Measurements from ENCODE around the gene BORCS5.
"Not testable (repeated sequence)": the region's sequence is repeated elsewhere in the genome, so short reads cannot be mapped to it uniquely, and the experiment has no call there.

Gene BORCS5

GRCh38 chr12:12460935-12461922 is 104.4 kb downstream of the BORCS5 start:
- DNase-seq (ENCODE audit: low read depth, low spot score): no peak

- DNase-seq (ENCODE audit: low read depth, low spot score): no peak
These were observed 105.0 kb downstream of the BORCS5 start for GRCh38 chr12:12461923-12462315.

- DNase-seq (ENCODE audit: low read depth, low spot score): peak; percentile 34
These were observed 108.6 kb downstream of the BORCS5 start for GRCh38 chr12:12465522-12465921.

DNA sequence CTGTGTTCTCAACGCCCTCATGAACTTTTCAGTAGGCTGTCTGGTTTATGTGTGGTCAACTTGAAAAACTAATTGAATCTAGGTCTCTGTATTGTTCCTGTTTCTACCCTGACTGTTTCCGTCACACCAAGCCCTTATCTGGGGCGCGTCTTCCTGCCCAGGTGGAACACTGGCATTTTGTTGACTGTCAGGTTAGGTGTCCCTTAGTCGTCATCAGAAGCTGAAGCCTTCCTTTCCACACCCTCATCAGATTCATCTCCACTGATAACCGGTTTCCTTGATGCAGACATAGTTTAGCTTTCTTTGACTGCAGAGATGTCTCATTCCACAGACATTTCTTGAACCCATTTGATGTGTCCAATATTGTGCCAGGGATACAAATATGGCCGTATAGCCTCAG is 109.3 kb downstream of the BORCS5 start:
- no peak for DNase-seq (ENCODE audit: low read depth, low spot score)

GRCh38 chr12:12467264-12467663 is 110.4 kb downstream of the BORCS5 start:
- DNase-seq (ENCODE audit: low read depth, low spot score): no peak

- DNase-seq (ENCODE audit: low read depth, low spot score): no peak
These were observed 110.9 kb downstream of the BORCS5 start for GRCh38 chr12:12467688-12468261.

GRCh38 chr12:12468575-12468974 is 111.7 kb downstream of the BORCS5 start:
- DNase-seq (ENCODE audit: low read depth, low spot score): no peak

DNA sequence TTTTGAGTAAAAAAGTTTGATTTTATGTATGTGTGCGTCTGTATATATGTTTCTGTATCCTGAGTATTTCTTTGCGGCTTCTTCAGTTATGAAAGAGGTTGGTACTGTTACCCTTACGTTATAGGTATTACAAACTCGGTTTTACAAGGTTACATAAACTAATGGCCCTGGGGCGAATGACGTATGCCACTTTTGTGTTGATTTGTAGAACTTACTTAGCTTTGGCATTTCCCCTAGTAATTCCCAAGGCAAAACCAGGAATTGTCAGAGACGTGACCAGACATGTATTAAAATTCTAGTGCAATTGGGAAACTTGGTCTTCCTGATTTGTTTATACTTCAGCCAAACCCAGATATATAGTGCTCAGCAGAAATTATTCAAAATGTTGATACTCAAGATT is 112.5 kb downstream of the BORCS5 start:
- DNase-seq (ENCODE audit: low read depth, low spot score): no peak

GRCh38 chr12:12470751-12471306 is 114.0 kb downstream of the BORCS5 start:
- DNase-seq (ENCODE audit: low read depth, low spot score): no peak

GRCh38 chr12:12471982-12472961 is 115.4 kb downstream of the BORCS5 start:
- DNase-seq (ENCODE audit: low read depth, low spot score): not testable (repeated sequence)

DNA sequence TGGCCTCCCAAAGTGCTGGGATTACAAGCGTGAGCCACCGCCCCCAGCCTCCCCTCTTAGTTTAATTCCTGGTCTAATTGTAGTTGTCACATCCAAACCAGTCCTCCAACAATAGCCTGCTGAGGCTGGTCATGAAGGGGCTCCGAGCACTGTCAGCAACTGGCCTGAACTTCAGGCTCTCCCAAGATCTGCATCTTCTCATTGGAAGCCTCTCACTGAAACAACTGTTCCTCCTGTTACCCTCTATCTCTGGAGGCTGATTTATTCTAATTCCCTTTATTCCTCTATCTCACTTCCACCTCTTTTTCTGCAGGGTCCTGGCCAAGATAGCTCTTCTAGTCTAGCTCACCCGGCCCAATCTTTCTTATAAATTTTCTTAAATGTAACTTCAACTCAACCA is 116.3 kb downstream of the BORCS5 start:
- DNase-seq (ENCODE audit: low read depth, low spot score): no peak

DNA sequence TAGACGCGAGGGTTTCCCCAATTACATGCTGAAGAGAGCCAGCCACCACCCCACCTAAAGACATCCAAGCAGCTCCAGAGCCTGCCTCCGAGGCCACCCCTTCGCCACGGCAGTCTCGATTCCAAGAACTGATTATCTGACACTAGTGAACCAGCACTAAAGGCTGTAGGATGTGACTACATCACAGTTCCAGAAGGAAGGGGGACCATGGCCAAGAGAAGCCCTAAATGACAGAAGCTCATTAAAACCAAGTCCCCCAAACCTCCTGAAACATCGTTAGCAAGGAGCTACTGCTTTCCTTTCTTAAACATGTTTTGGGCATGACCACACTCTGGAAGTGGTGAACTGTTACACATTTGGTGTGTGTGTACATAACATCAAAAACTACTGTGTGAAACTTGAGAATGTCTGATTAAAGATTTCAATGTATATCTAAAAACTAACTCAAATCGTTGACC is 117.6 kb downstream of the BORCS5 start:
- no peak for DNase-seq (ENCODE audit: low read depth, low spot score)

- DNase-seq (ENCODE audit: low read depth, low spot score): no peak
These were observed 118.3 kb downstream of the BORCS5 start for GRCh38 chr12:12474931-12475795.

DNA sequence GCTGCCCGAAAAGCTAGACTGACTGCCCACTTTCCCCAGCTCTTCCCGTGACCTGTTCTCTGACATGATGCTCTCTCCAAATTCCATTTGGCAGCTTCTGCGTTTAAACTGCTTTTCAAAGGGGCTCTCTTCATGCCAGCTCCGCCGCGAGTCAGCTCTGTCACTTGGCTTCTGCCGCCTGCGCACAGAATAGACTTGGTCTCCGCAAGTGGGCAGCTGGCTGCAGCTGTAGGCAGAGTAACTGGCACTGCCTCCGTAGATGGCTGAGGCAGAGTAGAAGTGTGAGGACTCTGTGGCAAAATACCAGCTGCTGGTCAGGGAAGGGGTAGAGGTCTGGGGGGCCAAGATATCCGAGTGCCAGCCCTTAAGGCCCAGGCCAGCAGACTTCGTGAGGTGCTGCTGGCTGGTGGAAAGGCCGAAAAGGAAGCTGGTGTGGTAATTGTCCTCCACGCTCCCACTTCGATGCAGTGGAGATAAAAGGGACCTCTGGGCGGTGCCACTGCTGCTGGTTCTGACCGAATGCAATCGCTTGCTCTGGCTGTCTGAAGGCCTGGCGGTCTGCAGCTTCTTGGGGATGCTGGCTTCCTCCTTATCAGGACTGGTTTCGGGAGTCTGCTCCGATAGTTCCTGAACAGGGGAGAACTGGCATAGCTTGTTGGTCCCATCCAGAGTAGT is 120.1 kb downstream of the BORCS5 start:
- no peak for DNase-seq (ENCODE audit: low read depth, low spot score)

DNA sequence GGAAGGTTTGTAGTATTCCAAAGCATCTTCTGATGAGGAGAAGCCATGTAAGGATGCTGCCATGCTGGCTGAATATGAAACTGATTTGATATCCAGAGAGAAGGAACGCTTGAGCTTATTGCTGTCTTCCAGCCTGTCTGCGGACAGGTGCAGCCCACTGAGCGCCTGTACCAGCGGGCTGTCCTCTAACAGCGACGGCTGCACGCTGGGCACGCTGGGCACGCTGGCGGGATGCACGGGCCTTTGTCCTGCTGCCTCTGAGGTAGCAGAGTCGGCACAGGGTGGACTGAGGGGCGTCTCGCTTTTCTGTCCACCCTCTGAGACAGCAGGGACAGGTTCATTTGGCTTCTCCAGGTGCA is 120.6 kb downstream of the BORCS5 start:
- DNase-seq (ENCODE audit: low read depth, low spot score): no peak

GRCh38 chr12:12480074-12480473 is 123.2 kb downstream of the BORCS5 start:
- no peak for DNase-seq (ENCODE audit: low read depth, low spot score)

DNA sequence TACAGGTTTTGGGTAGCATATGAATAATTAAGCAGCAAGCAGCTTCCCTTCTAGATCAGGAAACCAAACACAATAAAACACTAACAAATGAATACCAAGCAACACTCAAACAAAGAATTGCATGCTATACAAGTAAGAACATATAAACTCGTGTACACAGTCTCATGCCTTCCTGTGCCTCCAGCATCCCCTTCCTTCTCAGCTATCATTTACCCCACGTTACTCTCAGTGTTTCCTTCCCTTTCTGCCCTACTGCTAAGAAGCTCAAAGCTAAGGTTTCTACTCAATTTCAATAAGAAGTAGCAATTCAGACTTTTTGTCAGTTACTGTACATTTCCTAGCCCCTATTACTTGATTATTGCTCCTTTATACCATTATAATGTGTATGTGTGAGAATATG is 124.8 kb downstream of the BORCS5 start:
- DNase-seq (ENCODE audit: low read depth, low spot score): no peak

DNA sequence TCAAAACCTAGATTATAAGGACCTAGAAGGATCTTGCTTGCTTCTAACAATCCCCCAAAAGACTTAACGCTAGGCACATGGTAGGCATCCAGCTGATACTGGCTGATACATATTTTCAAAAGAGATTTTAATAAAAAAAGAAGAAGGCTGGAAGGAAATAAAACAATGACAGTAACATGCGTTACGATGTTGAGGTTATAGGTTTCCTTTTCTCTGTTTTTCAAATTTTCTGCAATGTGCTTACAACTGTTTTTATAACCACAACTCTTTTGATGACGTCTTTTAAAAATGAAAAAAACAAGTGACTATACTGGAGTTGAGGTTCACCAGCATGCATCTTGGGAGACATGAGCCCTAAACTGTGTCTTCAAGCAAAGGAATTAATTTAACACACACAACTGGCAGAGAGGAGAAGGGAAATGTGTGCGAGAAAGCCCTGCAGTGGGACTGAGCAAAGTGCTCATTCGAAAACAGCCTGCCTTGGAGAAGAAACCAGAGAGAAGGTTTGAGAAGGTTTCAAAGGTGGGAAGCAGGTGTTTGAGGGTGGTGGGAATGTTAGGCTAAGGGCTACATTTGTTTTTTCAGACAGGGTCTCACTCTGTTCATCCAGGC is 125.4 kb downstream of the BORCS5 start:
- no peak for DNase-seq (ENCODE audit: low read depth, low spot score)

GRCh38 chr12:12482959-12483358 is 126.1 kb downstream of the BORCS5 start:
- DNase-seq (ENCODE audit: low read depth, low spot score): no peak

GRCh38 chr12:12483438-12483837 is 126.6 kb downstream of the BORCS5 start:
- no peak for DNase-seq (ENCODE audit: low read depth, low spot score)
